ENCODE results near the gene UGT1A6.

Gene UGT1A6

DNA sequence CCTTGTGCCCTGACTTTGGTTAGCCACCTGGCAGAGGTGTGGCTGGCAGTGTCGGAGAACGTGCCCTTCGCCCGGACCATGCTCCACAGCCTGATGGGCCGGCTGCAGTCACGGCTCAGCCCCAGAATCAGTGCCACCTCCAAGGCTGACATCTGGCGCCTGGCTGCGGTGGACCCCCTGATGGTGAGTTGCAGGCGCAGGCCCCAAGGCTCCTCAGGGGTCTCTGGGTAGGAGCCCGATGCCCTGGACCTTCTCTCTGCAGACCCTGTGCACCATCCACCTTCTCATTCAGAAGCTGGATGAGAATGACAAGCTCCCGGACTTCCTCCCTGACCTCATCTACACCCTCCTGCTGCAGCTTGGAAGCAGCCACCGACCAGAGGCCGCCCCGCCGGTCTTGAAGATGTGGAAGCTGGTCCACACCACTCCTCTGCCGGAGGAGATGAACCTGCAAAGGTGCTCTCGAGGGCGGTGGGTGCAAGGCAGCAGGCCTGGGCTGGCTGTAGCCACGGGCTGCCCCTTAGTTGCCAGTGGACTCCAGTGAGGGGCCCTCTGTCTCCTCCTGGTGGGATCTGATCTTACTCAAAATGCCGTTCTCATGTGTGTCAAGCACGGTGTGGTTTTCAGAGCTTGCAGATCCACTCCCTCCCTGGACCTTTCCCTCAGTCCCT, 129.5 kb downstream of the UGT1A6 start:
- DNase-seq: no peak

All from NCI-H1436 (cell line).